HCT116 (cell line): ENCODE results near the gene MED25. TPM values are rescaled to one million over a fixed set of nuclear protein-coding genes. Genes with fewer than 3 reads are reported as not detected.

Experiments used
- ATAC-seq: fragments of 200-7000 bp; cut with Tn5 transposase; 2 replicates; pipeline ENCODE4 v1.9.1; 2020; ENCODE audit warnings: mild to moderate bottlenecking, moderate library complexity
- BruUV-seq: library from RNA; stranded (reverse); fragments of 400-500 nt; replicated peaks from 2 replicates; lab custom pipeline; 2021; lab: Mats Ljungman, UMichigan
- CTCF ChIA-PET: fragments of 300-600 bp; sonication (Branson Sonifier 250); formaldehyde crosslinking; loops from one replicate; lab custom pipeline; 2021; ENCODE audit warnings: antibody characterized with exemption; lab: Charles Lee
- POLR2A ChIA-PET: fragments of 300-600, 350-600 bp; sonication (Branson Sonifier 250); formaldehyde crosslinking; loops from one replicate; lab custom pipeline; 2021; ENCODE audit warnings: antibody characterized with exemption; lab: Charles Lee
- RAD21 ChIA-PET, 2 experiments: fragments of 300-600 bp; sonication (Branson Sonifier 250); formaldehyde crosslinking; loops; one replicate each; lab custom pipeline; 2023; ENCODE audit warnings: low total read pairs in 2 of 2; ENCODE audit not compliant: uncharacterized antibody in 2 of 2, unreplicated experiment in 2 of 2, low non-redundant PET in 1 of 2; lab: Charles Lee
- DNase-seq: peaks from one replicate; pipeline ENCODE4 v3.0.0-alpha.2; 2010; ENCODE audit warnings: low read depth, low spot score
- H2AFZ ChIP-seq: fragments of 200-600 bp; shearing (Covaris generic), sonication (generic); 2 replicates; pipeline ENCODE4 v1.6.1; 2017; ENCODE audit warnings: low read depth, mixed run types, mixed read lengths, antibody characterized with exemption, low read length; ENCODE audit not compliant: poor library complexity, severe bottlenecking
- H3K27ac ChIP-seq: 2 replicates; pipeline ENCODE4 v1.5.1; 2012; ENCODE audit warnings: low read depth, low read length
- H3K27me3 ChIP-seq: fragments of 200-600 bp; sonication (generic); 2 replicates; pipeline ENCODE4 v1.6.1; 2016; ENCODE audit warnings: mixed run types, low read length, mixed read lengths; ENCODE audit not compliant: insufficient read depth
- H3K36me3 ChIP-seq, 2 experiments: fragments of 200-500 bp in 1 of 2; fragments of 200-600 bp in 1 of 2; sonication (Bioruptor generic) in 1 of 2; sonication (generic) in 1 of 2; 2 replicates each; pipeline versions ENCODE4 v1.5.1 to v1.6.1; 2014 to 2016; ENCODE audit warnings: low read length in 2 of 2, inconsistent platforms in 1 of 2, mixed read lengths in 1 of 2, mixed run types in 1 of 2; ENCODE audit not compliant: insufficient read depth in 2 of 2, control insufficient read depth in 1 of 2
- H3K4me1 ChIP-seq, 2 experiments: fragments of 200-600 bp in 1 of 2; sonication (generic) in 1 of 2; 2 replicates each; pipeline versions ENCODE4 v1.5.1 to v1.6.1; 2012 to 2017; ENCODE audit warnings: low read length in 2 of 2, inconsistent platforms in 1 of 2, mild to moderate bottlenecking in 1 of 2, mixed read lengths in 1 of 2, mixed run types in 1 of 2, moderate library complexity in 1 of 2; ENCODE audit not compliant: insufficient read depth in 2 of 2, control insufficient read depth in 1 of 2
- H3K4me2 ChIP-seq: fragments of 200-600 bp; sonication (generic); 2 replicates; pipeline ENCODE4 v1.6.1; 2017; ENCODE audit warnings: mixed run types, low read length, mixed read lengths
- H3K4me3 ChIP-seq, 2 experiments: fragments of 200-600 bp in 1 of 2; sonication (generic) in 1 of 2; replicated peaks in 1 of 2; 2 replicates each; pipeline ENCODE4 v1.5.1; 2011 to 2016; ENCODE audit warnings: low read length in 2 of 2, control low read depth in 1 of 2, low read depth in 1 of 2, mild to moderate bottlenecking in 1 of 2, mixed read lengths in 1 of 2, mixed run types in 1 of 2
- H3K79me2 ChIP-seq: fragments of 200-600 bp; sonication (generic); 2 replicates; pipeline ENCODE4 v1.6.1; 2017; ENCODE audit warnings: mild to moderate bottlenecking, mixed run types, low read length, moderate library complexity, mixed read lengths; ENCODE audit not compliant: insufficient read depth
- H3K9ac ChIP-seq: fragments of 200-600 bp; sonication (generic); 2 replicates; pipeline ENCODE4 v1.6.1; 2016; ENCODE audit warnings: low read length, mixed read lengths
- H3K9me2 ChIP-seq: fragments of 200-600 bp; sonication (generic), shearing (Covaris generic); 2 replicates; pipeline ENCODE4 v1.6.1; 2017; ENCODE audit warnings: mixed run types, mild to moderate bottlenecking, moderate library complexity; ENCODE audit not compliant: insufficient read depth
- H3K9me3 ChIP-seq, 2 experiments: fragments of 200-500 bp in 1 of 2; fragments of 200-600 bp in 1 of 2; sonication (Bioruptor generic) in 1 of 2; sonication (generic) in 1 of 2; 2 replicates each; pipeline ENCODE4 v1.6.1; 2014 to 2017; ENCODE audit warnings: low read length in 2 of 2, mixed read lengths in 2 of 2, inconsistent platforms in 1 of 2, low read depth in 1 of 2, mild to moderate bottlenecking in 1 of 2, mixed run types in 1 of 2, moderate library complexity in 1 of 2; ENCODE audit not compliant: control insufficient read depth in 1 of 2, insufficient read depth in 1 of 2
- H4K20me1 ChIP-seq: fragments of 200-600 bp; sonication (generic), shearing (Covaris generic); 2 replicates; pipeline ENCODE4 v1.6.1; 2017; ENCODE audit warnings: mixed run types, mild to moderate bottlenecking, moderate library complexity; ENCODE audit not compliant: insufficient read depth
- CEBPB ChIP-seq: IDR thresholded peaks from 2 replicates; pipeline ENCODE4 v1.6.1; 2012; ENCODE audit warnings: low read depth
- EGR1 ChIP-seq: IDR thresholded peaks from 2 replicates; pipeline ENCODE4 v1.6.1; 2012; ENCODE audit warnings: low read depth
- ELF1 ChIP-seq: IDR thresholded peaks from 2 replicates; pipeline ENCODE4 v1.6.1; 2012; ENCODE audit warnings: low read depth, borderline replicate concordance
- EZH2 ChIP-seq: fragments of 200-600 bp; sonication (generic); IDR thresholded peaks from 2 replicates; pipeline ENCODE4 v1.6.1; 2017; ENCODE audit warnings: antibody characterized with exemption, mixed run types
- EZH2phosphoT487 ChIP-seq: fragments of 200-600 bp; IDR thresholded peaks from 2 replicates; pipeline ENCODE4 v1.6.1; 2018; ENCODE audit warnings: antibody characterized with exemption, borderline replicate concordance
- JUND ChIP-seq: IDR thresholded peaks from 2 replicates; pipeline ENCODE4 v1.6.1; 2012
- MAX ChIP-seq: IDR thresholded peaks from 2 replicates; pipeline ENCODE4 v1.6.1; 2012
- POLR2A ChIP-seq: IDR thresholded peaks from 2 replicates; pipeline ENCODE4 v1.7.0; 2011; ENCODE audit warnings: borderline replicate concordance; ENCODE audit not compliant: insufficient read depth, insufficient read length; ENCODE audit errors: extremely low read depth
- POLR2AphosphoS5 ChIP-seq: IDR thresholded peaks from 2 replicates; pipeline ENCODE4 v1.6.1; 2011; ENCODE audit warnings: mild to moderate bottlenecking, low read depth, low read length, moderate library complexity
- RAD21 ChIP-seq: IDR thresholded peaks from 2 replicates; pipeline ENCODE4 v1.6.1; 2012; ENCODE audit warnings: low read depth, mild to moderate bottlenecking
- REST ChIP-seq: IDR thresholded peaks from 2 replicates; pipeline ENCODE4 v1.6.1; 2012; ENCODE audit warnings: low read depth
- TCF7L2 ChIP-seq: IDR thresholded peaks from 2 replicates; pipeline ENCODE4 v1.7.0; 2011; ENCODE audit warnings: borderline replicate concordance, inconsistent platforms; ENCODE audit not compliant: insufficient read depth, insufficient read length; ENCODE audit errors: extremely low read depth
- YY1 ChIP-seq: IDR thresholded peaks from 2 replicates; pipeline ENCODE4 v1.6.1; 2011; ENCODE audit warnings: low read length, low read depth, moderate library complexity, mild to moderate bottlenecking; ENCODE audit not compliant: insufficient replicate concordance; ENCODE audit errors: extremely low read depth
- ZBTB33 ChIP-seq: IDR thresholded peaks from 2 replicates; pipeline ENCODE4 v1.6.1; 2011; ENCODE audit warnings: mild to moderate bottlenecking, low read length, moderate library complexity; ENCODE audit not compliant: insufficient replicate concordance; ENCODE audit errors: extremely low read depth
- ZFX ChIP-seq: fragments of 450-650 bp; IDR thresholded peaks from 2 replicates; pipeline ENCODE4 v1.6.1; 2017
- ZNF274 ChIP-seq: fragments of 200-500 bp; sonication (Bioruptor generic); IDR thresholded peaks from 2 replicates; pipeline ENCODE4 v1.6.1; 2014; ENCODE audit warnings: mild to moderate bottlenecking, low read depth, low read length, inconsistent platforms
- intact Hi-C: fragments of 100-400 bp; cut with micrococcal nuclease; formaldehyde crosslinking; loops from 2 replicates; pipeline ENCODE4 v1.10.0; 2022
- total RNA-seq: library from RNA; stranded (reverse); gene quantifications from one replicate; pipeline ENCODE4 v1.2.1, GENCODE V29; 2021; ENCODE audit not compliant: unreplicated experiment

Gene MED25
- total RNA-seq, 1 experiment from 2014 or later, result 77.7 TPM

GRCh38 chr19:49824662-49825061 lies 6.6 kb downstream of the MED25 start:
- ATAC-seq (no peak), DNase-seq (no peak)
- Histone ChIP-seq H3K9ac (no peak overlapping the region), H2AFZ (no peak overlapping the region), H3K4me1 (no peaks in the 10 kb centered on the region), H4K20me1 (no peaks in the 10 kb centered on the region), H3K9me2 (no peaks in the 10 kb centered on the region), H3K4me2 (no peak overlapping the region), H3K79me2 (peaks cover 61% of the 10 kb centered on the region), H3K9me3 (no peaks in the 10 kb centered on the region), H3K36me3 (peaks cover 6 to 21% of the 10 kb centered on the region in 2 experiments; a peak in 2 of 4 replicates), H3K27ac (no peak overlapping the region), H3K27me3 (no peaks in the 10 kb centered on the region), H3K4me3 (no peak overlapping the region)
- no TSS peak for BruUV-seq
- TF ChIP-seq ZNF274, result no peak
- no peak for TF ChIP-seq RAD21
- CTCF ChIA-PET, result no interaction called here
- RAD21 ChIA-PET, result no interaction called here
- POLR2A ChIA-PET, result no interaction called here
- intact Hi-C loops, result no loop called here

- Histone ChIP-seq H3K4me2 (no peak overlapping the region), H3K4me1 (no peaks in the 10 kb centered on the region), H4K20me1 (no peaks in the 10 kb centered on the region), H3K36me3 (peaks cover 8 to 18% of the 10 kb centered on the region in 2 experiments; a peak in 3 of 4 replicates), H3K9ac (no peak overlapping the region), H3K4me3 (no peak overlapping the region), H3K9me3 (no peaks in the 10 kb centered on the region), H3K9me2 (no peaks in the 10 kb centered on the region), H3K27me3 (no peaks in the 10 kb centered on the region), H2AFZ (no peak overlapping the region), H3K27ac (no peak overlapping the region), H3K79me2 (peaks cover 46% of the 10 kb centered on the region)
- RAD21 ChIA-PET, result no interaction called here
- POLR2A ChIA-PET, result no interaction called here
- no TSS peak for BruUV-seq
- intact Hi-C loops, result no loop called here
- CTCF ChIA-PET, result no interaction called here
- no peak for ATAC-seq
- no peak for DNase-seq
- TF ChIP-seq TCF7L2 (no peak), RAD21 (no peak), ZNF274 (no peak), POLR2A (no peak), EZH2phosphoT487 (no peak), YY1 (no peak), EZH2 (no peak), POLR2AphosphoS5 (no peak), JUND (no peak), MAX (no peak), ZBTB33 (no peak), CEBPB (no peak), ZFX (no peak), ELF1 (no peak), EGR1 (no peak), REST (no peak)
Observed at GRCh38 chr19:49827034-49827433, 8.9 kb downstream of the MED25 start.
